ENCODE results near the gene KCNIP4. TPM values are rescaled to one million over a fixed set of nuclear protein-coding genes. Genes with fewer than 3 reads are reported as not detected.

Gene KCNIP4
- total RNA-seq, 6 experiments from 2014 or later, result not detected

DNA sequence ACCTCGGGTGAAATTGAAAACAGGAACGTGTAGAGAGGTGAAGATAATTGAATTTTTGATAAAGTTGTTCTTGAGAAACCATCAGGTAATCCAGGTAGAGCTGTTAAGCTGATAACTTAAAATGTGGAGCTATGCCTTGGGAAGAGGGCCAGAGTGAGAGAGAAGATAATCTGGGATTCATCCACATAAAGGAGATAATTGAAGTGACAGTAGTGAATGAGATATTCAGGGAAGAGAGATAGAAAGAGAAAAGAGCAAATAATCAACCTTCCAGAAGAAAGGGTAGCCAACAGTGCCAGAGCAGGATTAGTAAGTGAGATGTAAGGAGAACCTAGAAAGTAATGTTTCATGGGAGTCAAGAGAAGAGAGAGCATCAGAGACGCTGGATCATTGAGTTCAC lies 950.7 kb downstream of the KCNIP4 start:
- Histone ChIP-seq H3K27me3 (no peaks in the 10 kb centered on the region), H3K4me1 (no peaks in the 10 kb centered on the region), H3K27ac (no peak overlapping the region), H3K36me3 (no peaks in the 10 kb centered on the region), H3K9me3 (no peaks in the 10 kb centered on the region), H3K4me3 (no peak overlapping the region)
- TF ChIP-seq, protein P1, sequence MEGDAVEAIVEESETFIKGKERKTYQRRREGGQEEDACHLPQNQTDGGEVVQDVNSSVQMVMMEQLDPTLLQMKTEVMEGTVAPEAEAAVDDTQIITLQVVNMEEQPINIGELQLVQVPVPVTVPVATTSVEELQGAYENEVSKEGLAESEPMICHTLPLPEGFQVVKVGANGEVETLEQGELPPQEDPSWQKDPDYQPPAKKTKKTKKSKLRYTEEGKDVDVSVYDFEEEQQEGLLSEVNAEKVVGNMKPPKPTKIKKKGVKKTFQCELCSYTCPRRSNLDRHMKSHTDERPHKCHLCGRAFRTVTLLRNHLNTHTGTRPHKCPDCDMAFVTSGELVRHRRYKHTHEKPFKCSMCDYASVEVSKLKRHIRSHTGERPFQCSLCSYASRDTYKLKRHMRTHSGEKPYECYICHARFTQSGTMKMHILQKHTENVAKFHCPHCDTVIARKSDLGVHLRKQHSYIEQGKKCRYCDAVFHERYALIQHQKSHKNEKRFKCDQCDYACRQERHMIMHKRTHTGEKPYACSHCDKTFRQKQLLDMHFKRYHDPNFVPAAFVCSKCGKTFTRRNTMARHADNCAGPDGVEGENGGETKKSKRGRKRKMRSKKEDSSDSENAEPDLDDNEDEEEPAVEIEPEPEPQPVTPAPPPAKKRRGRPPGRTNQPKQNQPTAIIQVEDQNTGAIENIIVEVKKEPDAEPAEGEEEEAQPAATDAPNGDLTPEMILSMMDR (IDR thresholded peaks at IDR 0.05), result no peak
- no peak for TF ChIP-seq POLR2A (IDR thresholded peaks at IDR 0.05)
- DNase-seq, result no peak
- intact Hi-C loops (cut with DNase I), result no loop called here
- ATAC-seq, result no peak
- 40% methylated on average over 3 of the region's 3 CpGs for WGBS (ENCODE audit: insufficient coverage, low coverage, low lambda C conversion rate, missing lambda C conversion rate)

DNA sequence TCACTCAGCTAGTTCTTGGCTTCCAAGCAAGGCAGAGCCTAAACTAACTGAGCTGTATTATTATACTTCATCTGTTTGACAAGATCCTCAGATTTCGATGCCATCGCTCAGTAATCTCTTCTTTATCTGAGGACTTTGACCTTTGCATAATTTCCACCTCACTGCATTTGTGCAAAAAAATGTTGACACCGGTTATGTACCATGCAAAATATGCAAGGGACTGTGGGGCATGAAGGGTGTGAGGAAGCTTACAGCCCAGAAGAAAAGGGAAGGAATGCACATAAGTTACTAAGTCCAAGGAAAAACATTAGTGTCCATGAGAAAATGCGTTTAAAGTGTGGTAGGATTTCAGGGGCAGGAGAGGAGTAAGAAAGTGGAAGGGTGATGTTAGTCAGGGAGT lies 953.0 kb downstream of the KCNIP4 start:
- Histone ChIP-seq H3K36me3 (no peaks in the 10 kb centered on the region), H3K4me3 (no peak overlapping the region), H3K4me1 (no peaks in the 10 kb centered on the region), H3K27me3 (no peaks in the 10 kb centered on the region), H3K9me3 (no peaks in the 10 kb centered on the region), H3K27ac (no peak overlapping the region)
- no peak for ATAC-seq
- intact Hi-C loops (cut with DNase I), result no loop called here
- WGBS (ENCODE audit: insufficient coverage, low coverage, low lambda C conversion rate, missing lambda C conversion rate), result 40% methylated on average over 4 of the region's 4 CpGs
- no peak for DNase-seq
- no peak for TF ChIP-seq POLR2A (IDR thresholded peaks at IDR 0.05)
- TF ChIP-seq, protein P1 (IDR thresholded peaks at IDR 0.05), result no peak

DNA sequence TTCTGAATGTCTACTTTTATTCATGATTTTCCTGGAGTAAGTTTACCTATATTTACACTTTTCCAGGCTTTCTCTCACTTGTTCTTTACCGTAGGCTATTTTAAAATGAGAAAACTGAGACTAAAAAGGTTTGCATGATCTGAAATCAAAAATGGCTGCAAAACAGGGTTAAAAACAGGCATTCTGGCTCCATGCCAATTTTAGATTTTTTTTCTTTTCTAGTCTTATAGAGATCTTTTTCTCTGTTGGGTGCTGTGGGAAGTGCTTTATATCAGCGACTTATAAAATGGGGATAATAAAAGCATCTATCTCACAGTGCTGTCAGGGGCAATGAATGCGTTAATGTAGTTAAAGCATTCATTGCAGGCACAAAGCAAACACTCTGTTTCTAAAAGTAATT lies 953.6 kb downstream of the KCNIP4 start:
- no peak overlapping the region for H3K27ac ChIP-seq
- H3K4me3 ChIP-seq, result no peak overlapping the region
- no peak for TF ChIP-seq POLR2A (IDR thresholded peaks at IDR 0.05)
- TF ChIP-seq, protein P1 (IDR thresholded peaks at IDR 0.05), result no peak
- no peaks in the 10 kb centered on the region for H3K9me3 ChIP-seq
- 57% methylated on average over 3 of the region's 3 CpGs for WGBS (ENCODE audit: insufficient coverage, low coverage, low lambda C conversion rate, missing lambda C conversion rate)
- H3K27me3 ChIP-seq, result no peaks in the 10 kb centered on the region
- DNase-seq, result no peak
- ATAC-seq, result no peak
- no peaks in the 10 kb centered on the region for H3K4me1 ChIP-seq
- H3K36me3 ChIP-seq, result no peaks in the 10 kb centered on the region
- intact Hi-C loops (cut with DNase I), result no loop called here

DNA sequence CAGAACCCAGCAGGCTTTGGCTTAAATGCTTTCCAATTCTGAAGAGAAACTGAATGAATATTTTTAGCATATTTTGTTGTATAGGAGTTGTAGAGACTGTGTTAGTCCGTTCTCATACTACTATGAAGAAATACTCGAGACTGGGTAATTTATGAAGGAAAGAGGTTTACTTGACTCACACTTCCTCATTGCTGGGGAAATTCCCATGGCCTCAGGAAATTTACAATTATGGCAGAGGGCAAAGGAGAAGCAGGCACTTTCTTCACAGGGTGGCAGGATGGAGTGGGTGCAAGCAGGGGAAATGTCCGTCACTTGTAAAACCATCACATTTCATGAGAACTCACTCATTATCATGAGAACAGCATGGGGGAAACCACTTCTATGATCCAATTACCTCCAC lies 956.6 kb downstream of the KCNIP4 start:
- Histone ChIP-seq H3K4me1 (no peaks in the 10 kb centered on the region), H3K4me3 (no peak overlapping the region), H3K9me3 (no peaks in the 10 kb centered on the region), H3K27me3 (no peaks in the 10 kb centered on the region), H3K27ac (no peak overlapping the region), H3K36me3 (no peaks in the 10 kb centered on the region)
- no peak for ATAC-seq
- no peak for TF ChIP-seq POLR2A (IDR thresholded peaks at IDR 0.05)
- TF ChIP-seq, protein P1 (IDR thresholded peaks at IDR 0.05), result no peak
- WGBS (ENCODE audit: insufficient coverage, low coverage, low lambda C conversion rate, missing lambda C conversion rate), result 36% methylated on average over 2 of the region's 3 CpGs
- intact Hi-C loops (cut with DNase I), result no loop called here
- no peak for DNase-seq

DNA sequence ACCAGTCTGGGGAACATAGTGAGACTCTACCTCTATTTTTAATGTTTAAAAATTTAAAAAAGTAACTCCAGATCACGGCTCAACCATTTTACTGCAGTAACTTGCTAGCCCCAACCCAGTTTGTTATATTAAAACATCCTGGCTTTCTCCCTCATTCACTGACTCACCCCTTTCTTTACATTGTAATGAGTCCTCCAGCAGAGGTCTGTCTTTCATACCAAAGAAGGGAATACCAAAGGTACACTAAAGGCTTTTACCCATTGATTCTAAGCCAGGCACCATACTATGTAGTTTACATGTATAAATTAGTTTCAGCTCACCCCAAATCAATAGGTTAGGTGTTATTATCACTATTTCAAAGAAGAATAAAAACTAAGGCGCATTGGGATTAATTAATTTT lies 961.4 kb downstream of the KCNIP4 start:
- 41% methylated on average over 2 of the region's 2 CpGs for WGBS (ENCODE audit: insufficient coverage, low coverage, low lambda C conversion rate, missing lambda C conversion rate)
- Histone ChIP-seq H3K27ac (no peak overlapping the region), H3K27me3 (no peaks in the 10 kb centered on the region), H3K4me1 (no peaks in the 10 kb centered on the region), H3K4me3 (no peak overlapping the region), H3K9me3 (no peaks in the 10 kb centered on the region), H3K36me3 (no peaks in the 10 kb centered on the region)
- TF ChIP-seq POLR2A (IDR thresholded peaks at IDR 0.05), result no peak
- TF ChIP-seq, protein P1 (IDR thresholded peaks at IDR 0.05), result no peak
- intact Hi-C loops (cut with DNase I), result no loop called here
- DNase-seq, result no peak
- ATAC-seq, result no peak
